Esophagus squamous epithelium (tissue), 5 donors: Measurements from ENCODE around the gene LRRC18. TPM values are rescaled to one million over a fixed set of nuclear protein-coding genes. Genes with fewer than 3 reads are reported as not detected.

Source experiments
- DNase-seq: peaks from one replicate; lab custom pipeline; 2025; lab: John Stamatoyannopoulos, UW
- H3K27ac ChIP-seq, 4 donors: fragments of 200-600 bp; sonication (generic); one replicate each; pipeline ENCODE4 v1.5.1; 2016 to 2019; ENCODE audit warnings: mild to moderate bottlenecking in 1 of 4
- H3K27me3 ChIP-seq, 4 donors: fragments of 200-600 bp; sonication (generic); 1 replicate in 3 of 4; 2 replicates in 1 of 4; pipeline versions ENCODE4 v1.5.1 to v1.6.0; 2017 to 2021; ENCODE audit warnings: antibody characterized with exemption in 1 of 4
- H3K36me3 ChIP-seq, 3 donors: fragments of 200-600 bp; sonication (generic); one replicate each; pipeline ENCODE4 v1.5.1; 2016 to 2019
- H3K4me1 ChIP-seq, 3 donors: fragments of 200-600 bp; sonication (generic); one replicate each; pipeline ENCODE4 v1.5.1; 2017 to 2019
- H3K4me3 ChIP-seq, 4 donors: fragments of 200-600 bp; sonication (generic); 1 replicate in 3 of 4; 2 replicates in 1 of 4; pipeline ENCODE4 v1.5.1; 2016 to 2019; ENCODE audit warnings: mild to moderate bottlenecking in 2 of 4, moderate library complexity in 1 of 4
- H3K9me3 ChIP-seq, 3 donors: fragments of 200-600 bp; sonication (generic); one replicate each; pipeline ENCODE4 v1.5.1; 2016 to 2019
- POLR2A ChIP-seq, 4 donors: fragments of 450-650 bp; IDR thresholded peaks; one replicate each; pipeline ENCODE4 v1.6.1; 2017; ENCODE audit warnings: antibody characterized with exemption in 4 of 4, mild to moderate bottlenecking in 4 of 4, moderate library complexity in 3 of 4
- WGBS, 2 donors: methylation state at CpG; one replicate each; pipeline ENCODE4 v1.1.5; 2018; 5-methylcytosine and 5-hydroxymethylcytosine counted together
- intact Hi-C: fragments of 100-400 bp; cut with DNase I; formaldehyde crosslinking; loops from one replicate; pipeline ENCODE4 v1.15.0; 2022
- total RNA-seq, 4 donors: library from RNA; depleted of rRNA; stranded (reverse); fragments of >200 nt; gene quantifications; one replicate each; pipeline ENCODE4 v1.1.0, GENCODE V29; 2016
- TF ChIP-seq, protein P1 (sequence below), 6 experiments: fragments of 450-650 bp in 4 of 6; fragments of 200-600 bp in 2 of 6; sonication (generic) in 2 of 6; IDR thresholded peaks; one replicate each; pipeline ENCODE4 v1.5.1; 2016 to 2019; ENCODE audit warnings: antibody characterized with exemption in 6 of 6, mild to moderate bottlenecking in 4 of 6, moderate library complexity in 4 of 6
- donor health status: DM: yes; HTN: yes; CAD: no.

The LRRC18 gene
- total RNA-seq, 4 donors from 2014 or later, result 0.19 TPM; not detected in 3

DNA sequence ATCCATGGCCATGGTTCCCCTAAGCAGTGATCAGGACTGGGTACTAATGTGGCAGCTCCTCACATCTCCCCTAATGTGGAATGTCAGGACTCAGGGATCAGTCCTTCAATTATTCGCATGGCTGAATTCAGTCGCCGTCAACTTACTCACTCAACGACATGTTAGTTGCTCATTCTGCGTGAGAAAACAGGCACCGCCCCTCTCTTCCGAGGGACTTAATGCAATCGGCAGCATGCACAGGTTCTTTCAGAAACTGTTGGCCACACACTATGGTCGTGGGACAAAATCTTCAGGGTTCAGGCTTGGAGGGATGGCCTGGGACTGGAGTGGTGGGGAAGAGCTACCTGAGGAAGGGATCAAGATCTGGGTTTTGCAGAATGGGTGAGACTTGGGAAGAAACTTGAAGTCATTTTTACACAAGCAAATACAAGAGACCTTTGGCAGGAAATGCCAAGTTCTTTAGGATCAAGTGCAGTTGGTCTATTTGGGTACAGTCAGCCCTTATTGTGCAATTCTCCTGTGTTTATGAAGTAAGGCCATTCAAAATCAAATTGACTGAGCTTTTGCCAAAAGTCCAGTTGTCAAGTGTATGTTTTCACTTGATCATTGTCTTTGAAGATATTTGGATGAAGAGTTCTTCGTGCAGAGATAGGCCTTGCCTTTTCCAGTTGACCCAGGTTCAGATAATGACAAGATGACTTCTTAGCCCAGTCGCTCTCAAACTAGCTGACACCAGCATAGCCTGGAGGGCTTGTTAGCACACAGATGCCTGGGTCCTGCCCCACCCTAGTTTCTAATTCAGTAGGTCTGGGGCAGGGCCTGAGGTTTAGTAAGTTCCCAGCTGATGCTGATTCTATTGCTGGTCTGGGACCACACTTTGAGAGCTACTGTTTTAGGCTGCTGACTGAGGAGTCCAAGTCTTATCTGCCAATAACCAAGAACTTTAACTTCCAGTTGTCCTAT, 48.5 kb downstream of the LRRC18 start:
- 73 to 84% methylated on average over 7 to 11 of the region's 11 CpGs for WGBS, 2 donors
- Histone ChIP-seq H3K27me3 (no peaks in the 10 kb centered on the region), H3K9me3 (no peaks in the 10 kb centered on the region), H3K4me3 (no peak overlapping the region), H3K36me3 (no peaks in the 10 kb centered on the region), H3K27ac (no peak overlapping the region), H3K4me1 (peaks cover 0 to 27% (median 11%) of the 10 kb centered on the region in 3 donors)
- intact Hi-C loops, result no loop called here
- TF ChIP-seq POLR2A (IDR thresholded peaks at IDR 0.05), result no peak
- TF ChIP-seq, protein P1, sequence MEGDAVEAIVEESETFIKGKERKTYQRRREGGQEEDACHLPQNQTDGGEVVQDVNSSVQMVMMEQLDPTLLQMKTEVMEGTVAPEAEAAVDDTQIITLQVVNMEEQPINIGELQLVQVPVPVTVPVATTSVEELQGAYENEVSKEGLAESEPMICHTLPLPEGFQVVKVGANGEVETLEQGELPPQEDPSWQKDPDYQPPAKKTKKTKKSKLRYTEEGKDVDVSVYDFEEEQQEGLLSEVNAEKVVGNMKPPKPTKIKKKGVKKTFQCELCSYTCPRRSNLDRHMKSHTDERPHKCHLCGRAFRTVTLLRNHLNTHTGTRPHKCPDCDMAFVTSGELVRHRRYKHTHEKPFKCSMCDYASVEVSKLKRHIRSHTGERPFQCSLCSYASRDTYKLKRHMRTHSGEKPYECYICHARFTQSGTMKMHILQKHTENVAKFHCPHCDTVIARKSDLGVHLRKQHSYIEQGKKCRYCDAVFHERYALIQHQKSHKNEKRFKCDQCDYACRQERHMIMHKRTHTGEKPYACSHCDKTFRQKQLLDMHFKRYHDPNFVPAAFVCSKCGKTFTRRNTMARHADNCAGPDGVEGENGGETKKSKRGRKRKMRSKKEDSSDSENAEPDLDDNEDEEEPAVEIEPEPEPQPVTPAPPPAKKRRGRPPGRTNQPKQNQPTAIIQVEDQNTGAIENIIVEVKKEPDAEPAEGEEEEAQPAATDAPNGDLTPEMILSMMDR (IDR thresholded peaks at IDR 0.05), result no peak
- DNase-seq, result no peak

DNA sequence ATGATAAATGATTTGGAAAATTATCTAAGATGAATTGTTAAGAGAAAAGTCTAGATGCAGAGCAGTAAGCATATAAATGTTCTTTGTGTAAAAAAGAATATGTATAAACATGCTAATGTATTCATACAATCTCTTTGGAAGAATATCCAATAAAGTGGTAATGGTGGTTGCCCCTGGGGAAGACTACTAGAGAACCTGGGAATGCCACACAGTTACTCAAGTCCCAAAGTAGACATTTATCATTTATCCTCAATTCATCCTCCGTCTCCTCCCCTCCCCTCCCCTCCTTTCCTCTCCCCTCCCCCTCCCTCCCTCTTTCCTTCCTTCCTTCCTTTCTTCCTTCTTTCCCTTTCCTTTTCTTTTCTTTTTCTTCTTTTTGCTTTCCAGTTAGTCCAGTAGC, 51.7 kb downstream of the LRRC18 start:
- Histone ChIP-seq H3K4me3 (no peak overlapping the region), H3K36me3 (no peaks in the 10 kb centered on the region), H3K4me1 (peaks cover 0 to 9% (median 7%) of the 10 kb centered on the region in 3 donors), H3K27ac (no peak overlapping the region), H3K9me3 (no peaks in the 10 kb centered on the region), H3K27me3 (no peaks in the 10 kb centered on the region)
- intact Hi-C loops, result no loop called here
- DNase-seq, result no peak
- WGBS, 2 donors, result 77 to 88% methylated on average over 1 of the region's 1 CpG
- TF ChIP-seq, protein P1 (IDR thresholded peaks at IDR 0.05), result no peak
- TF ChIP-seq POLR2A (IDR thresholded peaks at IDR 0.05), result no peak

DNA sequence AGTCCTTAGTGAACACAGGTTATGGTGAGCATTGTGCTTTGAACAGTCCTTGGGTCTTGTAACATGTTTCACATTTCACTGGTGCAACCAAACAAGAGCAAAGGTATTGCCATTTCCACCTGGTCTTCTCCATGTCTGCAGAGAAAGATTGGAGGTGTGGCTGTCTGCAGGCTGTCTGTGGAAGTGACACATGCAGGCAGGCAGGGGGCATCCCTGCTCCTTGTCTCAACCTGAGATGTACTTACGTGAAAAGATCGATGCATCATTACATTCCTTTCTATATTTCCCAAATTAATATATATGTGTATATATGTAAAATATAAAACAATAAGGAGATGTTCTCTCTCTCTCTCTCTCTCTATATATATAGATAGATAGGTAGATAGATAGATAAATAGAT, 54.3 kb downstream of the LRRC18 start:
- intact Hi-C loops, result no loop called here
- Histone ChIP-seq H3K36me3 (no peaks in the 10 kb centered on the region), H3K27ac (no peak overlapping the region), H3K4me3 (no peak overlapping the region), H3K27me3 (no peaks in the 10 kb centered on the region), H3K4me1 (no peaks in the 10 kb centered on the region), H3K9me3 (no peaks in the 10 kb centered on the region)
- 39 to 58% methylated on average over 2 of the region's 2 CpGs for WGBS, 2 donors
- no peak for DNase-seq
- TF ChIP-seq, protein P1 (IDR thresholded peaks at IDR 0.05), result peak in 4 of 6 experiments; percentile 13 to 38 (median 18)
- TF ChIP-seq POLR2A (IDR thresholded peaks at IDR 0.05), result no peak

DNA sequence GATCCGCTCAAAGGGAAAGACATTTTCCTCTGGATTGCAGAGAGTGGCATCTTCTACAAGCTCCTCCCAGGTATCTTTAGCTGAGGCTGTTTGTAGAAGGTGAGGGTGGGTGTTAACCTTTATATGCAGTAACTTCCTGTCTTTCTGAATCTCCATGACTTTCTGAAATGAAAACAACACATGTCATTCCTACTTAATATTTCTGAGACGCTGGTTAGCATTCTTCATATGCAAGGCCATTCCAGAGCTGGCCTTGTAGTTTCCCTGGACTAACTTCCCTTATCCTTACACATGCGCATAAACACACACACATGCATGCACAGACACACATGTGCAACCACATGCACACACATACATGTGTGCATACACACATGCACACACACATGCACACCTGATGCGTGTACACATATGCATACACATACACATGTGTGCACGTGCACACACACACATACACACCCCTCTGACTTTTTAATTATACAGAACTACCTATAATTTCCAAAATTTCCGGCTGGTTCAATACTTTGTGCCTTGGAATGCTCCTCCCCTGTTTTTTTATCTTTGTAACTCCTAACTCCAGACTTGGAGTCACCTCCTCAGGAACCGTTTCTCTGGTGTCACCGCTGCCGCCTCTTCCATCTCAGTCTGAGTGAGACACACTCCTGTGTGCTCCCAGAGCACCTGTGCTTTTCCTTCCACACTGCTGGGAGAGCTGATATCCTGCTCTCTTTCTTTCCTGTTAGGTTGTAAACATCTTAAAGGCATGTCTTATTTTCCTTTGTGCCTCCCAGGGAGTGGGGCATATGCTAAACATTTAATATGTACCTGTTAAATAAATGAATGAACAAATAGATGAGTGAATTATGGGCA, 55.2 kb downstream of the LRRC18 start:
- no peaks in the 10 kb centered on the region for H3K9me3 ChIP-seq
- no peaks in the 10 kb centered on the region for H3K4me1 ChIP-seq
- H3K36me3 ChIP-seq, result no peaks in the 10 kb centered on the region
- intact Hi-C loops, result no loop called here
- H3K4me3 ChIP-seq, result no peak overlapping the region
- H3K27me3 ChIP-seq, result no peaks in the 10 kb centered on the region
- no peak overlapping the region for H3K27ac ChIP-seq
- WGBS, 2 donors, result 88 to 89% methylated on average over 9 of the region's 9 CpGs
- TF ChIP-seq POLR2A (IDR thresholded peaks at IDR 0.05), result no peak
- TF ChIP-seq, protein P1 (IDR thresholded peaks at IDR 0.05), result no peak
- DNase-seq, result no peak
